Breast epithelium (tissue), 4 donors: ENCODE measurements around the gene FIBCD1. TPM values are rescaled to one million over a fixed set of nuclear protein-coding genes. Genes with fewer than 3 reads are reported as not detected.

Experiments used
- DNase-seq, 2 donors: peaks; one replicate each; pipeline ENCODE4 v3.0.0-alpha.2; 2019; ENCODE audit warnings: low spot score in 2 of 2
- H3K27ac ChIP-seq, 2 donors: fragments of 200-600 bp; sonication (generic) in 1 of 2; one replicate each; pipeline ENCODE4 v1.5.1; 2016 to 2019; ENCODE audit warnings: mild to moderate bottlenecking in 1 of 2
- H3K27me3 ChIP-seq, 2 donors: fragments of 200-600 bp; sonication (generic) in 1 of 2; one replicate each; pipeline versions ENCODE4 v1.5.1 to v1.6.0; 2017 to 2019; ENCODE audit warnings: control low read depth in 1 of 2, mild to moderate bottlenecking in 1 of 2
- H3K36me3 ChIP-seq: fragments of 200-600 bp; one replicate; pipeline ENCODE4 v1.5.1; 2019
- H3K4me1 ChIP-seq, 2 donors: fragments of 200-600 bp; sonication (generic); one replicate each; pipeline ENCODE4 v1.5.1; 2016 to 2019; ENCODE audit warnings: control low read depth in 1 of 2
- H3K4me3 ChIP-seq, 3 donors: fragments of 200-600 bp; sonication (generic); 1 replicate in 2 of 3; 2 replicates in 1 of 3; pipeline ENCODE4 v1.5.1; 2016 to 2019; ENCODE audit warnings: mild to moderate bottlenecking in 3 of 3, moderate library complexity in 2 of 3
- H3K9me3 ChIP-seq, 2 donors: fragments of 200-600 bp; sonication (generic) in 1 of 2; one replicate each; pipeline ENCODE4 v1.5.1; 2016 to 2019; ENCODE audit warnings: control low read depth in 1 of 2
- CTCF ChIP-seq, 3 donors: fragments of 450-650 bp; IDR thresholded peaks; one replicate each; pipeline ENCODE4 v1.5.1; 2016 to 2017; ENCODE audit warnings: antibody characterized with exemption in 3 of 3, mild to moderate bottlenecking in 3 of 3, moderate library complexity in 3 of 3
- POLR2A ChIP-seq: fragments of 450-650 bp; IDR thresholded peaks from one replicate; pipeline ENCODE4 v1.6.1; 2016; ENCODE audit warnings: antibody characterized with exemption, mild to moderate bottlenecking, moderate library complexity
- POLR2AphosphoS5 ChIP-seq, 3 donors: sonication (generic); formaldehyde crosslinking; IDR thresholded peaks; one replicate each; pipeline ENCODE4 v1.6.1; 2017; ENCODE audit warnings: antibody characterized with exemption in 3 of 3
- intact Hi-C: fragments of 100-400 bp; cut with DNase I; formaldehyde crosslinking; loops from one replicate; pipeline ENCODE4 v1.15.1; 2023; ENCODE audit warnings: low total_unique reads
- total RNA-seq, 3 donors: library from RNA; depleted of rRNA; stranded (reverse); fragments of >200 nt; gene quantifications; one replicate each; pipeline ENCODE4 v1.1.0, GENCODE V29; 2016

Gene FIBCD1
- total RNA-seq, 3 donors from 2014 or later = 0.16 to 0.44 TPM; not detected in 1

GRCh38 chr9:130942679-130943078 is 3.6 kb upstream of the FIBCD1 start:
- DNase-seq = no peak
- intact Hi-C loops = loop anchor here (5.0 kb wide), 1 partner anchor 445 kb away; no protein-coding TSS in a partner anchor
- no peaks in the 10 kb centered on the region for H3K9me3 ChIP-seq
- no peak overlapping the region for H3K4me3 ChIP-seq
- H3K36me3 ChIP-seq = no peaks in the 10 kb centered on the region
- peaks cover 9 to 16% of the 10 kb centered on the region in 2 donors for H3K4me1 ChIP-seq
- peaks cover 7 to 65% of the 10 kb centered on the region in 2 donors for H3K27me3 ChIP-seq
- H3K27ac ChIP-seq = no peak overlapping the region
- no peak for TF ChIP-seq POLR2A
- no peak for TF ChIP-seq POLR2AphosphoS5 (IDR thresholded peaks at IDR 0.05)
- TF ChIP-seq CTCF (IDR thresholded peaks at IDR 0.05) = no peak

DNA sequence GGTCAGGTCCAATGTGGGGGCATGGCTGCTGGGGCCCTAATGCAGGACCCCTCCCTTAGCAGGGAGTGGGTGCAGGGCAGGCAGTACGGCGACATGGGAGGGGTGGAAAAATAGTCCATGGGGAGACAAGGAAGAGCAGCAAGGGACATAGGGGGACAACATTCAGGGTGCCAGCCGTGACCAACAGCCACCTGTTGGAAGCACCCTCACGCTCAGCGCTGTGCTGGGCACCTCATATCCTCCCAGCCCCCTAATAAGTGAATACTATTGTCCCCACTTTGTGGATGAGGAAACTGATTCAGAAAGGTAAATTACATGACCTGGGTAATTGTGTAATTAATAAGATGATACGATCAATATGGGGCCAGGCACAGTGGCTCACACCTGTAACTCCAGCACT is 3.0 kb upstream of the FIBCD1 start:
- no peak for TF ChIP-seq CTCF (IDR thresholded peaks at IDR 0.05)
- no peak for TF ChIP-seq POLR2A
- no peak for TF ChIP-seq POLR2AphosphoS5 (IDR thresholded peaks at IDR 0.05)
- H3K27ac ChIP-seq = no peak overlapping the region
- peaks cover 7 to 67% of the 10 kb centered on the region in 2 donors for H3K27me3 ChIP-seq
- no peaks in the 10 kb centered on the region for H3K9me3 ChIP-seq
- peaks cover 9 to 16% of the 10 kb centered on the region in 2 donors for H3K4me1 ChIP-seq
- no peak for DNase-seq
- intact Hi-C loops = loop anchor here (5.0 kb wide), 1 partner anchor 445 kb away; no protein-coding TSS in a partner anchor
- no peaks in the 10 kb centered on the region for H3K36me3 ChIP-seq
- H3K4me3 ChIP-seq = no peak overlapping the region

- DNase-seq = peak; percentile 73 to 84
- Histone ChIP-seq H3K27me3 (peaks cover 7 to 73% of the 10 kb centered on the region in 2 donors), H3K4me3 (no peak overlapping the region), H3K36me3 (no peaks in the 10 kb centered on the region), H3K4me1 (peaks cover 9 to 16% of the 10 kb centered on the region in 2 donors), H3K9me3 (no peaks in the 10 kb centered on the region), H3K27ac (no peak overlapping the region)
- intact Hi-C loops = loop anchor here (5.0 kb wide), 1 partner anchor 444 kb away; no protein-coding TSS in a partner anchor
- TF ChIP-seq POLR2A = no peak
- peak; percentile 64 to 90 (median 86) for TF ChIP-seq CTCF (IDR thresholded peaks at IDR 0.05)
Observed at GRCh38 chr9:130940693-130941576, 1.9 kb upstream of the FIBCD1 start.

- Histone ChIP-seq H3K4me1 (peaks cover 9 to 16% of the 10 kb centered on the region in 2 donors), H3K4me3 (peak overlapping the region in 2 of 3 donors; percentile 51 to 68), H3K9me3 (no peaks in the 10 kb centered on the region), H3K27ac (no peak overlapping the region), H3K36me3 (no peaks in the 10 kb centered on the region), H3K27me3 (peaks cover 7 to 81% of the 10 kb centered on the region in 2 donors)
- intact Hi-C loops = loop anchor here (5.0 kb wide), 1 partner anchor 443 kb away; no protein-coding TSS in a partner anchor
- DNase-seq = no peak
- no peak for TF ChIP-seq CTCF (IDR thresholded peaks at IDR 0.05)
- TF ChIP-seq POLR2AphosphoS5 (IDR thresholded peaks at IDR 0.05) = no peak
- no peak for TF ChIP-seq POLR2A
Observed at GRCh38 chr9:130940027-130940549, 1.0 kb upstream of the FIBCD1 start.
